Stimulated activated CD4-positive, alpha-beta T cell treated with anti-CD3 and anti-CD28 coated beads, Interleukin-15, amount 100 ng/mL, for 48 hours (primary cell): Measurements from ENCODE around the gene POGLUT2.
"Not testable (repeated sequence)": the region's sequence is repeated elsewhere in the genome, so short reads cannot be mapped to it uniquely, and the experiment has no call there.

Experiments
- DNase-seq, 2 donors: peaks; one replicate each; pipeline ENCODE4 v3.0.0-alpha.2; 2020; ENCODE audit warnings: low read depth in 2 of 2

Gene POGLUT2

DNA sequence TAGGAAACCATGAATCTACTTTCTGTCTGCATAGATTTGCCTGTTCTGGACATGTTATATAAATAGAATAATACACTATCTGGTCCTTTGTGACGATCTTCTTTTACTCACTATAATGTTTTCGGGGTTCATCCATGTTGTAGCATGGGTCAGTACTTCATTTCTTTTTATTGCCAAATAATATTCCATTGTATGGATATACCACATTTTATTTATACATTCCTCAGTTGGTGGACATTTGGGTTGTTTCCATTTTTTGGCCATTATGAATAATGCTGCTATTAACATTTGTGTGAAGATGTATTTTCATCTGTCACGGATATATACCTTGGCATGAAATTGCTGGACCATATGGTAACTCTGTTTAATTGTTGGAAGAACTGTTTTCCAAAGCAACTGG is 6.9 kb upstream of the POGLUT2 start:
- no peak for DNase-seq

DNA sequence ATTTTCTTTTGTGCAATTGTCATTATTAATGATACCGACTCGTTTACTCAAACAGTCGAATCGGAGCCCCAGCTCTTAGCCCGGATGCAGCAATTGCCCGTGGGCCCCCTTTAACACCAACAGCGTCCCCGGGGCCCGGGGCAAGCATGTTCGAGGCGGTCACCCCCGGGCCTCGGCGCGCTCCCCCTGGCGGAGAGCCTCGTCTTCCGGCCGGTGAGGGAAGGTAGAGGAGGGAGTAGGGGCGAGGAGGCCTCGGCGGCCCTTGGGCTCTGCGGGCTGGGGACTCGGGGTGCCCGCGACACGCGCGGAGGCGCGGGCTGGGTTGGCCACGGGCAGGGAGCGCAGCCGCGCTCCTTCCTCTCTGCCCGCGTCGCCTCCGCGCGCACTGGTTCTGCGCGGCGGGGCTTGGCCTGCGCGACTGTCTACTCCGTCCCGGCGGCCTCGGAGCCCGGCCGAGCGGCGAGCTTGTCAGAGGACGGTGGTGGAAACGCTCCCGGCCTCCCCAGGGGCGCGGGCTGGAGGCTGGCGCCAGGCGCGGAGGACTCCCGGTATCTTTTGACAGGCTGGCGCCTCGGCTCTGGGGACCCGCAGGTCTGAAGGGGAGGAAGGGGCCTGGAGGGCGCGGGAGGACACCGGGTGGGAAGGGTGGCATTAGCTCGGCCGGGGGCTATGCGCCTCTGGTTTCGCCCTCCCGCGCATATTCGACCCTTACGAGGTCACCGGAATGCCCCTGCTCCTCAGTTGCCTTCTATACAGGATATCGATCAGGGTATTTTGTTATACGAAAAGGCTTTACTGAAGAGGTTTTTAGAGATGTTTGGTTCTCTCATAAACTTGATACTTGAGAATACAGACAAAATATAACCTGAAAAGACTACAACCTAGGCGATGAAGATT is 1.6 kb upstream of the POGLUT2 start:
- DNase-seq = peak; percentile 69 to 75

DNA sequence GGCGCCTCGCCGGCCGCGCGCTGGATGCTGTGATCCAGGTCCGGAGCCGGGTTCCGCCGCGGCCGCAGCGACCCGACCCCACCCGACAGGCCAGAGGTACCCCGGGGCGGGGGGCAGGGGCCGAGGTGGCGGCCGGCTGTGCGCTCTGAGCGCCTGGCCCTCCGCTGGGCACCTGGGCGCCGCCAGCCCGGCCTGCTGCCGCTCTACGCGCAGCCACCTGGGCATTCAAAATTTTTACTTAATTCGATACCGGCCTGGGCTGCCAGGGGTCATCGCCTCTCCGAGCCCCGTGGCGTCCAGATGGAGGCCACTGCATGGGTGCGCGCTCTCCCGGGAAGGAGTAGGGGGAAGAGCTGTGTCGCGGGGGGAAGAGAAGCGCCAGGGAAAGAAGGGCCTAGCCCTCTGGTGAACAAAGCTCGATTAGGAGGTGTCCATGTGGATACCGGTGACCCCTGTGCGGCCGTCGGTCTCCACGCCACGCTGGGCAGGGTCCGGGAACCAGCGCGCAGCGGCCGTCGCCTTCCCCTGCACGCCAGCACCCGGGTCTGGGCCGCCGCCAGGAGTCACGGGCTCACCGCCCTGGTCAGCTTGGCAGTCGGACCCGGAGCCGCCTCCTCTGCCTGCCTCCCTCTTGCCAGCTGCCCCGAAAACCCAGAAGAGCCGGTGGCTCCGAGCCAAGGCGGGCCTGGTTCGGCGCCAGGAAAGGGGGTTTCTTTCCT is 809 bp upstream of the POGLUT2 start:
- DNase-seq = no peak

DNA sequence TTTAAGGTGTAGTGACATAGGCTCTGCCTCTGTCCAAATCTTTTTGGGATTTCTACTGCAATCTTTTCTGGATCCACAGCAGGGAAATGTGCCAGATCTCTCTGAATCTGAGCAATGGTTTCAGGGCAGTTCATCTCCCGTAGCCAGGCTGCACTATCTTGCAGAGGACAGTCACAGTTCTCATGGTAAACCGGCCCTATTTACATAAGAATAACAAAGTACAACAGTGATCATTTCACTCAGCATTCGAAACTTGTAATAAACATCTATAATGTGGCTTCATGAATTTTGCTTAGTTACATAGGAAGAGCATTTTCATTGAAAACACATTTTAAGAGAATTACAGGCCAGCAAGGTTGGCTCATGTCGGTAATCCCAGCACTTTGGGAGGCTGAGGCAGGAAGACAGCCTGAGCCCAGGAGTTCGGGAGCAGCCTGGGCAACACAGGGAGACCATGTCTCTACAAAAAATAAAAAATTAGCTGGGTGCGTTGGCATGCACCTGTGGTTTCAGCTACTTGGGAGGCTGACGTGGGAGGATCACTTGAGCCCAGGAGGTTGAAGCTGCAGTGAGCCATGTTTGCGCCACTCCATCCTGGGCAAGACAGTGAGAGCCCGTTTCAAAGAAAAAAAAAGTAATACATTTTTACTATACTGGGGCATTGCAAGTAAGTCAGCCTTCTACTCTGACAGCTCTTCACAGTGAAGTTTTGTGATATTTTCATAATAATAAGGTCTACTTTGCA is 5.0 kb downstream of the POGLUT2 start:
- DNase-seq = no peak

DNA sequence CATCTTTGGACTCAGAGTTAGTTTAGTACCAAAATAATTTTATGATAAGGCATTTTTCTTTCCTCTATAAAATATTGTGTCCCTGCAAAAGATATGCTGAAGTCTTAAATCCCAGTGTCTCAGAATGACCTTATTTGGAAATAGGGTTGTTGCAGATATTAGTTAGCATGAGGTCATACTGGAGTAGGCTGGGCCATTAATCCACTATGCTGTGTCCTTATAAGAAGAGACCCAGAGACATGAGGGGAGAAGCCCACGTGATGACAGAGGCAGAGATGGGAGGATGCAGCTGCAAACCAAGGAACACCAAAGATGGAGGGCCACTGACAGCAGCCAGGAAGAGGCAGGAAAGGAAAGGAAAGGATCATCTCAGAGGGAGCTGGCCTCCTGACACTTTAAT is 6.4 kb downstream of the POGLUT2 start:
- DNase-seq = no peak

DNA sequence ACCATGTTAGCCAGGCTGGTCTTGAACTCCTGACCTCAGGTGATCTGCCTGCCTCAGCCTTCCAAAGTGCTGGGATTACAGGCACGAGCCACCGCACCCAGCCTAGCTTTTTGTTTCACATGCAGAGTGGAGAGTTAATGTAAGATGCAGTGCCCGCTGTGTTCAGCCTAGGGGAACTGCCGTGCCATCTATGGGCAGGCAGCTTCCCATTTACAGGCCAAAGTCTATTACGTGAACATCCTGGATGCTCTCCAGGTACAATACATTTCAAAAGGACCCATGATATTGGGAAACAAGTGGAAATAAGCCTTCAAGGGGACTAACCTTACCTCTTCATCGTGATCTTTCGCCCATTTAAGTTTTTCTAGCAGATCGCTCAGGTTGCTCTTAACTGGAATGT is 10.1 kb downstream of the POGLUT2 start:
- no peak for DNase-seq

DNA sequence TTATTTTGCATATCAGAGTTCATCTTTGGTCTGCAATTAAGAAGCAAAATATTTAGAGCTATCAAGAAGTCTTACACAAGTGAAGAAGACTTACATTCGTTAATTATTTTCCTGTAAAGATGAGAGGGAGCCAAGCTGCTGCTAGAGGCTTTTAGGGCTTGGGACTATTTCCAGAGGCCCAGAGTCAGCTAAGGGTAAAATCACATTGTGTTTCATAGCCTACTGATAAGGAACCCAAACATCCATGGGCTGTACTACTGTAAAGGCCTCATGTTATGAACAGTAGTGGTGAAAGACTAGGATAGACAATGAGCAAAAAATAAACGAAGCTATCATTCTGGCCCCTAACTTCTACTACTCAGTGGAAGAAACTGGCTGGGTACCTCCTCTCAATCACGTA is 14.3 kb downstream of the POGLUT2 start:
- DNase-seq = no peak

DNA sequence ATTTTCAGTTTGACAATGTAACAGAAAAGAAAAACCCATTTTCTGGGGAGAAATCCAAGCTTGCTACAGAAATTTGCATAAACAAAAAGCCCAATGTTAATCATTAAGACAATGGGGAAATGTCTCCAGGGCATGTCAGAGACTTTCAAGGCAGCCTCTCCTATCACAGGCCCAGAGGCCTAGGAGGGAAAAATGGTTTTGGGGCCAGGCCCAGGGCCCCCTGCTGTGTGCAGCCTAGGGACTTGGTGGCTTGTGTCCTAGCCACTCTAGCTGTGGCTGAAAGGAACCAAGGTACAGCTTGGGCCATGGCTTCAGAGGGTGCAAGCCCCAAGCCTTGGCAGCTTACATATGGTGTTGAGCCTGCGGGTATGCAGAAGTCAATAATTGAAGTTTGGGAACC is 17.2 kb downstream of the POGLUT2 start:
- no peak for DNase-seq

DNA sequence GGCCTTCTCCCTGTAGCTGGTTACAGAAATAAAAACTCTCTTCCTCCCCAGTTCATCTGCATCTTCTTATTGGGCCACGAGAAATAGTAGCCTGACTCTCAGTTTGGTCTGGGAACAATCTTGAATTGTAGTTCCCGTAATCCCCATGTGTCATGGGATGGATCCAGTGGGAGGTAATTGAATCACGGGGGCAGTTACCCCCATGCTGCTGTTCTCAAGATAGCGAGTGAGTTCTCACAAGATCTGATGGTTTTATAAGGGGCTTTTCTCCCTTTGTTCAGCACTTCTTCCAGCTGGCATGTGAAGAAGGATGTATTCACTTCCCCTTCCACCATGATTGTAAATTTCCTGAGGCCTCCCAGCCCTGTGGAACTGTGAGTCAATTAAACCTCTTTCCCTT is 18.1 kb downstream of the POGLUT2 start:
- not testable (repeated sequence) for DNase-seq

DNA sequence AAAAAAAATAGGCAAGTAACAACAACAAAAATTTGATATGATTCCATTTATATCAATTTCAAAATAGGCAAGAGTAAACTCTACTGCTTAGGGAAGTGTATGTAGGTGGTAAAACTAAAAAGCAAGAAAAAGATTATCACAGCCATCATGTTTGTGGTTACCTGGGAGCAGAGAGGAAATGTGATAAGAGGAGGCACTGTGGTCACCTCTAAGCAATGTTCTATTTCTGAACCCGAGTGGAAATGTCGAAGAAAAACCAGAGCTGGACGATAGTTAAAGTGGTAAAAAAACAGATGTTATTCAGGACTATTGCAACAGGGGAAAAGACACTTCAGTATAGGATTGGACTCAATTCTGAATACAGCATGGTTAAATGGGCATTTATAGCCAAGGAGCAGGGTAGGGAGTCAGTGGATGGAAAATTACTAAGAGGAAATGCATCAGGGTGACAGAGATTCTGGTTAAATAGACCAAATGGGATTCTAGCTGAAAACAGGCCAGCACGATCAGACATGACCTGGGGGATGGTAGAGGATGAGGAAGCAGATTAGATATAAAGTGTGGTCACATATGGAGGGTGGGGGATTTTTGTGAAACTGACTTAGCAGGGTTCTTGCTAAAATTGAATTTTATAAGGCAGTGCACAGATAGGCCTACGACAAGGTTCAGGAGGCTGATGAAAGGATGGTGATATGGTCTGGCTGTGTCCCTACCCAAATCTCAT is 19.2 kb downstream of the POGLUT2 start:
- no peak for DNase-seq

DNA sequence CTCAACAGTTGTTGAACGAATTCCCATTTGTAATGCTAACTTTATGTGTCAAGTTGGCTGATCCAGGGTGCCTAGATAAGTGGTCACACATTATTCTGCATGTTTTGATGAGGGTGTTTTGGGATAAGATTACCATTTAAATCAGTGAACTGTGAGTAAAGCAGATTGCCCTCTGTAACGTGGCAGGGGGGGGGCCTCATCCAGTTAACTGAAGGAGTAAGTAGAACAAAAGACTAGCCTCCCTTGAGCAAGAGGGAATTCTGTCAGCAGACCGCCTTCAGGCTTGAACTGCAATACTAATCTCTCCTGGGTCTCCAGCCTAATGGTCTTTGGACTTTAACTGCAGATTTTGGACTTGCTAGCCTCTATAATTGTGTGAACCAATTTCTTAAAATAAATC is 21.0 kb downstream of the POGLUT2 start:
- no peak for DNase-seq

DNA sequence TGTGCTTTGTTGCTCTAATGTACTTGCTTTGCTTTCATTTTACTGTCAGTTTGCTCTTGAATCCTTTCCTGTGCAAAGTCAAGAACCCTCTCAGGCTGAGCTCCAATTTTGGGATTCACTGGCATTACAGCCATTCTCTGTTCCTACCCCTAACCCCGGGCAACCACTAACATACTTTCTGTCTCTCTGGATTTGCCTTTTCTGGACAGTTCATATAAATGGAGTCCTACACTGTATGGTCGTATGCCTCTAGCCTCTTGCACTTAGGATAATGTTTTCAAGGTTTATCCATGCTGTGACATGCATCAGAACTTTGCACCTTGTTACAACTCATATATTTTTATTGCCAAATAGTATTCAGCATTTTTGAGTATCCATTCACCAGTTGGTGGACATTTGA is 22.5 kb downstream of the POGLUT2 start:
- DNase-seq = no peak

DNA sequence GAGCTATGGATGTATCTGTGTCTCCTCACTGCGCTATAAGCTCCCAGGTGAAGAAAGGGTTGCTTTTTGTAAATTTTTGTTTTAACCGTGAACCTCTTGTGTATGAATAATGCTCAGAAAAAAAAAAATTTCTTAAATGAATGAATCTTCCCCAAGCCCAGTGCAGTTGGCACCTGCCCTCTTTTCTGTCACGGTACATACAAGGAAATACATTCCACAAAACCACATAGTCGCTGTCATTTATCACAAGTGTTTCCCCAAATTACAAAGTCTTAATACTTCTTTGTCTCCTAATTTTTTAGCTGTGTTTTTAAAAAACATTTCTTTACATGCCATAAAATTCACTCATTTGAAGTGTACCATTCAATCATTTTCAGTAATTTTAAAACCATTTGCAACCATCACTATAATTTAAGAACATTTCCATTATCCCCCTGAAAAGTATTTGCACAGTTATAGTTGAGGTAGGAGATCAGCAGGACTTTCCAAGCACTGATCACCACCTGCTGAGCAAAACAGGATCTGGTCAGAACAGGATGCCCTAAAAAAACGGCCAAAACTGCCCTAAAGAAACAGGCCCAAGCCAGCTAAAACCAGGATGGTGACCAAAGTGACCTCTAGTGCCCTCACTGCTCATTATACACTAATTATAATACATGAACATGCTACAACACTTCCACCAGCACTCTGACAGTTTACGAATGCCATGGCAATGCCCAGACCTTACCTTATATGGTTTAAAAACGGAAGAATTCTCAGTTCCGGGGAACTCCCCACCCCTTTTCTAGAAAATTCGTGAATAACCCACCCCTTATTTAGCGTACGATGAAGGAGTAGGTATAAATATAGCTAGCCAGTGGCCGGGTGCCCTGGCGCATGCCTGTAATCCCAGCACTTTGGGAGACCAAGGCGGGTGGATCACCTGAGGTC is 23.9 kb downstream of the POGLUT2 start:
- DNase-seq = no peak

DNA sequence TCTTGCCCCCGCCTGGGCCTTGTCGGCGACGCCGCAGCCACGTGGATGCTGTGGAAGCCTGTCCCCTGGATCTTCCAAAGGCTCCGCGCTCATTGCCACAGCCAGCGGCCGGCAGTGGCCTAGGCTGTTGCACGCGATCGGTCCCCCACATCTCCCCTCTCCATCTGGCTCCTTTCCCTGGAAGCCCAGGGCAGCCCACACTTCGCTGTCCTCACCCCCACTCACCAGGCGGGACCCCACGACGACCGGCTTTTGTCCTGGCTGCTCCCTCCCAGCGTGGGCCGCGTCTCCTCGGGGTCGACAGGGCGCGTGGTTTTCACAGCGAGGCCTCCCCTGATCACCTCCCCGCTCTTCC is 24.6 kb downstream of the POGLUT2 start:
- no peak for DNase-seq

DNA sequence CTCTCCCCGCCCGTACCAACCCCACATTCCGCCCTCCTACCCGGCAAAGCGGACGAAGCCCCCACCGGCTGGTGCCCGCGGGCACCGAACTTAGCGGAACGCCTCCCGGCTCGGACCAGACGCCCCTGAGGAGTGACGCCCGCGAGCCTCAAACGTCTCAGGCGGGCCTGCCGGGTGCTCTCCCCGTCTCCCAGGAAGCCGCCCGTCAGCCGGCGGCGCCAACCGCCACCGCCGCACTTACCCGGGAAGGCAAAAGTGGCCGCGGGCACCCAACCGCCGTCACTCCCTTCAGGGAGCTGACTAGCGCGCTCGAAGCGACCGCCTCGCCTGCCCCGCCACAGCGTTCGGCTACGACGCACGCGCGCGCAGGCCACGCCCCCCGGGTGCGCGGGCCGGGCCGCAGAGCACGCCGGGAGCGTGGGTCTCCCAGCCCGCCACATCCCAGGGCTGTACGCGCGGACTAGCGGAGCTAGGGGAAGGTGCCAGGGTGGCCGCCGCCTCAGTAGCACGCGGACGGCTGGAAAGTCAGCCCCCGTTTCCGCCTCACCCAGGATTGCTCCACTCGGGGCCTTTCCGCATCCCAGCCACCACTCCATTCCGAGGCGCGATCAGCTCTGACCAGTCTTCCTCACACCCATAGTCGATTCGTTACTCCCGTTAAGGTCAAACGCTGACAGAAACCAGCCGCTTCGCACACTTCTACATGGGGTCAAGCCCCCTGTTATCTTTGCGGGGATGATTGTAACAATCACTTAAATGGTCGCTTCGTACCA is 25.1 kb downstream of the POGLUT2 start, which contains the start of gene TEX30:
TEX30 (minus strand) TSS at position 346 of the 773 bp plus-strand sequence. CDS start 3,760 bp downstream, outside the sequence.
- DNase-seq = peak; percentile 67 to 79

DNA sequence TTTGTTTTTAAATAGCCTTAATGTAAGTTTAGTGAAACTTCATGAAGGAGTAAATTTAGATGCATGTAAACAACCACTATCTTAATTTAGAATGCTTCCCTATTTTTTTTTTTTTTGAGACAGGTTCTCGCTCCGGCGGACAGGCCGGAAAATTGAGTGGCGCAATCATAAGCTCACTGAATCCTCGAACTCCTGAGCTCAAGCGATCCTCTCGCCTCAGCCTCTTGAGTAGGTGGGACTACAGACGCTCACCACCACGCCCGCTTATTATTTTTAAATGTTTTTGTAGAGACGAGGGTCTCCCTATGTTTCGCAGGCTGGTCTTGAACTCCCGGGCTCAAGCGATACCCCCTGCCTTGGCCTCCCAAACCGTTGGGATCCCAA is 26.7 kb downstream of the POGLUT2 start:
- no peak for DNase-seq

DNA sequence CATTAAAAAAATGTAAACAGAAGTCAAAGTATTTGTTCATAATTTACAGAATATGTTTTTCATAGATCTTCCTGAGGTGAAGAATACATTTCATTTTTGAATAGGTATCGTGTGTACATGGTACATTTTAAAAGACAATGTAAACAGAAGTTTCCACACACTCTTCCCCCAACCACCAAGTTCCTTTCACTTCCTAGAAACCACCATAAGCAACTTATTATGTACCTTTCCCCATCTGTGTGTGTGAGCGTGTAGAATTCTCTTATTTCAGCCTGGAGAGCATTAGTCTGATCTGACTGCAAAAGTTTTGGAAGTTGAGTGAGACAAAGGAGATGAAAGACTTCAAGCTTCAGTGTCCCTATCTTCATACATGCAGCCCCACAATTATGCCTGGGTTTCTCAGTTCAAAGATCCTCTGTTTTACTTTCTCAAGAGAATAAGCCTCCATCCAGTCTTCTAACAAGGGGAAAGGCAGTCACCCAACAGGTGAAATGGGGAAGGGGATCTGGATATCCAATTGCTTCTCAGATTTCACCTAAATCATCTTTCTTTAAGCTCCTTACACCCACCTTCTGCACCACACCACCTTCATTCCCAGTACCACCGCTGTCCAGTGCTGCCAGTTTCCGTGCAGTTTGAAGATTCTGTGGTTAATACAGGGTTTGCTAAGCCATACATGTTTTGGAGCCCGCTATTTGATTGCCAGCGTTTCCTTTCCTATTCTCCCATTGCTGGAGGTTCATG is 27.3 kb downstream of the POGLUT2 start:
- DNase-seq = no peak

DNA sequence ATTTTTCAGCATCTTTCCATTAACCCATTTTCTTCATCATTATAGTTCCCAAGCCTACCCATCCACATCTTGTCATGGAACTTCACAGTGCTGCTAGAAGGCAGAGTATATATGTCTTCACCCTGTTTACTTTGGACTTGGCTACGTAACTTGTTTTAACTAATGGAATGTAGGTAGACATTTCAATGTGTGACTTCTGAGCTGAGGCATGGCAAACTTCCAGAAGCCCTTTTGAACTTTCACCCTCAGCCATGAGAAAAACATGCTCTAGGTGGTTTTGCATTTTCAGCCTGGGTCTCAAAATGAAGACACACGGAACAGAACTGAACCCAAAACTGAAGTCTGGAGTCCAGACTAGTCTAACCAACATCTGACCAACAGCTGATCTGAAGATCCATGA is 28.3 kb downstream of the POGLUT2 start:
- DNase-seq = no peak

DNA sequence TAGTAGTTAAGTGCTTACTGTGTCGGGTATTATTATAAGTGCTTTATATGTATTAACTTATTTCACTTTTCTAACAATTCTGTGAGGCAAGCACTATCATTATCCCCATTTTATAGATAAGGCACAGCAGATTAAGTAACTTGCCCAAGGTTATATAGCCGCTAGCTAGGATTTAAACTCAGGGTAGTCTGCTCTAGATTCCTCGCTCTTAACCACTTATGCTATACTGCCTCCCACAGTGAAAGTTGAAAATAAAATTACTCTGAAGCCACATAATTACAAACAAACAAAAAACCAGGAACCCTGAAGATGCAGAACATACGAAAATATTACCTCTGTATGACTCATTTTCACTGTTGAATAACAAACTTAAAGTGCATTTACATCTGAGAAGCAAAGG is 29.1 kb downstream of the POGLUT2 start:
- DNase-seq = no peak
